NK-92 treated with Interleukin-12 subunit alpha and Interleukin-12 subunit beta, amount 100 ng/mL, for 24 hours (cell line): Measurements from ENCODE around the gene USP24.

Source experiments
- DNase-seq: peaks from one replicate; lab custom pipeline; 2025; lab: John Stamatoyannopoulos, UW

The USP24 gene

DNA sequence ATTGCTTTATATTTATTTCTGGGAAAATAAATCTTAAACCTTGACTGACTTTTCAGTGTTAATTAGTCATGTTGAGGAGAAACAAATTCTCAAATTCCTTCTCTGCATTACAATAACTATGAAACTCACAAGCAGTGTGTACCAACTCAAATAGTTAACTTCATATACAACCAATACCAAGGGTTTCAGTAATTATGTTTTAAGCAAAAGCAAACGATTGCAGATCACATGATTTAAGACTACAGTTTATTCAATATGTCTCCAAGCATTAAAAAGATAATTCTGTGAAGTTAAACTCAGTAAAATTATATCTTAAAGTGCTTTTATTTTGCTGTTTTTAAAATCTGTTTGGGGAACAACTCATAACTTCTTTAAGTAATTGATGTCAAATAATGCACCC lies 147.2 kb downstream of the USP24 start:
- no peak for DNase-seq

DNA sequence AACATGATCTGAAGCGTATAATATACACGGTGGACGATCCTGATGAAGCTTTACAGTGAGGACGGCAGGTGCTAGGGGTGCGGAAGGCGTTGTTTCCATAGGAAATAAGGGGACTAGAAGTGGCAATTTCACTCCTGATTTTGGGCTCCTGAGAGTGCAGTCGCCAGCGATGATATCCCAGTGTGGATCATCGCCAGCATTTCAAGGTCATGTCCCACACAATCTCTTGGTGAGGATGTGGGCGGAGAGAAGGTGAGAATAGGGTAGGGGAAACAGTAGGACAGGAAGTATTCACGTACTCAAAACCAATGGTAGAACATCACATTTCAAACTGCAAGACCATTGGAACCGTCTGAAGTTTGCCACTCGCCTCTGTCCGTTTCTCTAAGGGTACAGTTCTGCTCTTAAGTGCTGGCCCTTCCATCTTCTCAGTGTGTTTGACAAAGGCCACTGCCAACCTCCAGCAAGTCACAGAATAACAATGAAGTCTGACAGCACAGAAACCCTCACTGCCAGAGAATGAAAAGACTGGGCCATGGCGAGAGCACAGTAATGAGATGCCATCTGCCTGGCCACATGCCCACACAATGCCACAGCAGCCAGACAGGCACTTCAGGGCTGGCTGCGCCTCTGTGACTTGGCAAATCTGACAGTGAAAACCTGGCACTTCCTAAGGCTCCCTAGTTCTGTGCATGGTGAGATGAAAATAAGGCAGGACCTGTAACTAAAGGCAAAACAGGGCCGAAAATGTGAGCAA lies 148.0 kb downstream of the USP24 start:
- DNase-seq = no peak

DNA sequence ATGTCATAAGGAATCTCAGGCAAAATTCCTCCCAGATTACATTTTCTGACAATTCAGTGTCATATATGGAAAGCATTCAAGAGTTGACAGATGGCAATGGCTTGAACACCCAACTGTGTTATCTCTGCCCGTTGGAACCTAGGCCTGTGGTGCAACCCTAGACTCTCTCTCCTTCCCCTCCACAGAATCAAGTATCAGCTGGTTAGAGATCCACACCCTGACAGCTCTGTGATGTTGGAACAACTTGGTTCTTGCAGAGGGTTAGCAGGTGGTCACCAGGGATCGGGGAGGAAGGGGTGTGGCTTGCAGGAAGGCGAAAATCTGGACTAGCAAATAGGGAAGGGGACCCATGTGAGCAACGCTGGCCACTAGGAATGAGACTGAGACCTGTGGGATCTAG lies 149.5 kb downstream of the USP24 start:
- DNase-seq = no peak

DNA sequence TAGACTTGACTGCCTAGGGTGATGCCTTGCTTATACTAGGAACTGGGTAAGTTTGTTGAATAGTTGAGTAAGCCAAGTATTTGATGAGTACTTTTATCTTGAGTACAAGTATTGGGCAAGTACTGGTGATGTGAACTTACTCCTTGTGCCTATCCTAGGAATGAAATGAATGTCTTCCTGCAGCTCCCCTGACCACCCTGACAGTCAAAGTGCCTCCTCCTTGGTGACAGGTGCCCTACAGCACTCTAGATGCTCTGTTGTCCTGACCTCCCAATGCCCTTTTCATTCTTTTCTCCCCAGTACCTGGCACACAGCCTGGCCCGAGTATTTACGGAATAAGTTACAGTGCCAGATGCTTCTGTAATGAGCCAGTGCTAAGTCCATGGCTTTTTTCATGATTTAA lies 150.3 kb downstream of the USP24 start:
- no peak for DNase-seq

DNA sequence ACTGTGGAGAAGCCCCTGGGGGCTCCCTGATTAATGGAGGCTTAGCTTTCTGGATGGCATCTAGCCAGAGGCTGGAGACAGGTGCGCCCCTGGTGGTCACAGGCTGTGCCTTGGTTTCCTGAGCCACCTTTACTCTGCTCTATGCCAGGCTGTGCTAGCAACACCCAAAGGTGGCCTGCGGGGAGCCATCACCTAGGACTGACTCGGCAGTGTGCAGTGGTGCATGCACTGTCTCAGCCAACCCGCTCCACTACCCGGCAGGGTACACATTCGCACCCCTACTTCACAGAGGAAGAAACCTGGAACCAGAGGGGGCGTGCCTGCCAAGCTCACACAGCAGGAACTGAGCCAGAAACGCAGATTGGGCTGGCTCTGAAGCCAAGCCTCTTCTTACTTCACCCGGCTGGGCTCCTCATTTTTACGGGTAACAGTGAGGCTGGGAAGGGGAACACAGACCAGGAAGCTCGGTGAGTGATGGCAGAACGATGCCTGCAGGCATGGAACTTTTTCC lies 151.0 kb downstream of the USP24 start:
- no peak for DNase-seq

DNA sequence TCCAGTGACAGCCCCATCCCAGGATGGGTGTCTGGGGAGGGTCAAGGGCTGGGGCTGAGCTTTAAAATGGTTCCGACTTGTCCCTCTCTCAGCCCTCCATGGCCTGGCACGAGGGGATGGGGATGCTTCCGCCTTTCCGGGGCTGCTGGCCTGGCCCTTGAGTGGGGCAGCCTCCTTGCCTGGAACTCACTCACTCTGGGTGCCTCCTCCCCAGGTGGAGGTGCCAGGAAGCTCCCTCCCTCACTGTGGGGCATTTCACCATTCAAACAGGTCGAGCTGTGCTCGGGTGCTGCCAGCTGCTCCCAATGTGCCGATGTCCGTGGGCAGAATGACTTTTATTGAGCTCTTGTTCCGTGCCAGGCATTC lies 151.6 kb downstream of the USP24 start:
- no peak for DNase-seq

DNA sequence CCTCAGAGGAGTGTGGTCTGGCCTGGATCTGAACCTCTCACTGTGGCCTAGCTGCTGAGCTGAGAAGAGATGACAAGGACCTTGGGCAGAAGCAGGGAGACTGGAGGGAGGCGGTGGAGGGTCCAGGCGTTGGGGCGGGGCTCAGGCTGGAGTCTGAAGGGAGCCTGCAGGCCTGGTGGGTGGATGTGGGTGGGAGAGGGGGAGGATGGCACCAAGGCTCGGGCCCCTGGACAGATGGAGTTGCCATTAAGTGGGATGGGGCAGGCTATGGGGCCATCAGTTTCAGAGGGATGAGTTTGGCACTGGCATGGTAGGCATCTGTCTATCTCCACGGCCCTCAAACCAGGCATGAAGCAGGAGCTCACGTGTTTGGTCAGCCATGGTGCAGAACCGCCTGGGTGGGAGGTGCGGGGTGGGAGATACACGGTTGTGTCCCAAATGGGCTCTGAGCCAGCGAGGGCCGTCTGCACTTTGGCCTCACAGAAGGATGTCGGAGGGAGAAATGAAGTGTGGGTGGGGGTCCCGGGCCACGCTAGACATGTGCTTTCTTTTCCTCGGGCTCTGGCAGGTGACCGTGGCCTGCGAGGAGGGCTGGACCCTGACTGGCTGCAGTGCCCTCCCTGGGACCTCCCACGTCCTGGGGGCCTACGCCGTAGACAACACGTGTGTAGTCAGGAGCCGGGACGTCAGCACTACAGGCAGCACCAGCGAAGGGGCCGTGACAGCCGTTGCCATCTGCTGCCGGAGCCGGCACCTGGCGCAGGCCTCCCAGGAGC lies 152.2 kb downstream of the USP24 start:
- DNase-seq = no peak

DNA sequence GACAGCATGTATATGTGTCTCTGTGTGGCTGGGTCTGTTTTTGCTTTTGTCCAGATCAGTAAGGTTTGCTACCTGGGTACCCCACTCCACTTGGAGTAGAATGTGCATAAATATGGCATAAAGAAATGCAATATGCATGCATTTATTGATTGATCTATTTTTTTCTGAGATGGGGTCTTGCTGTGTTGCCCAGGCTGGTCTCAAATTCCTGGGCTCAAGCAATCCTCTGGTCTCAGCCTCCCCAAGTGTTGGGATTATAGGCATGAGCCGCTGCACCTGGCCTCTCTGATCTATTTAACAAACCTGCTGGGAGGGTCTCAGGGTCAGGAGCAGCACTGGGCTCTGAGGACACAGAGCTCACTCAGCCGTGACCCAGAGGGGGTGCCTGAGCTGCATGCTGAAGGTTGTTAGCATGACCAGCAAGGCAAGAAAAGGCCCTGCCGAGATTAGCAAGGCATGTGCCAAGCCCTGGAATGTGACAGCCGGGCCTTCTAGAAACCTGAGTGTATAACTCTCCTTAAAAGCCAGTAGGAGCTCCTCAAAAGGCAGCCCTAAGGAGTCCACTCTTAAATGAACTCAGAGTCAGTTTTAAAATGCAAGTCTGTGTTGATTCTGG lies 153.3 kb downstream of the USP24 start:
- DNase-seq = no peak

DNA sequence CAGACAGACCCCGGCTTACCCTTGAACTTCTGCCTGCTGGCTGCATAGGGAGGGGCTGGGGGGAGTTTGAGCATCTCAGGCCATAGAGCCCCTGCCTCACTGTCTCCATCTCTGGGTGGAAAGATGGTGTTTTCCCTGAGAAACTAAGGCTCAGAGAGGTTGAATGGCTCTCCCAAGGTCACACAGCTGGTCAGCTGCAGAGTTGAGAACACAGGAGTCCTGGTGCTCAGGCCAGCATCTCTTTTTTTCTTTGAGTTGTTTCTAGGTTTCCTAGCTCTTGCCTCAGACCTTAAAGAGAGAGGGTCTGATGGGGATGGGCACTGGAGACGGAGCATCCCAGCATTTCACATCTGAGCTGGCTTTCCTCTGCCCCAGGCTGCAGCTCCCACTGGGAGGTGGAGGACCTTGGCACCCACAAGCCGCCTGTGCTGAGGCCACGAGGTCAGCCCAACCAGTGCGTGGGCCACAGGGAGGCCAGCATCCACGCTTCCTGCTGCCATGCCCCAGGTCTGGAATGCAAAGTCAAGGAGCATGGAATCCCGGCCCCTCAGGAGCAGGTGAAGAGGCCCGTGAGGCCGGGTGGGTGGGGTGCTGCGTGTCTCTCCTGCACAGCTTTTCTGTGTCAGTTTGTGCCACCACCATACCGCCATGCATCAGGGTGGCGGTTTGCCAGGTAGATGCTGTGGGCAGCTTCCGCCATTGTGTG lies 154.0 kb downstream of the USP24 start:
- no peak for DNase-seq

DNA sequence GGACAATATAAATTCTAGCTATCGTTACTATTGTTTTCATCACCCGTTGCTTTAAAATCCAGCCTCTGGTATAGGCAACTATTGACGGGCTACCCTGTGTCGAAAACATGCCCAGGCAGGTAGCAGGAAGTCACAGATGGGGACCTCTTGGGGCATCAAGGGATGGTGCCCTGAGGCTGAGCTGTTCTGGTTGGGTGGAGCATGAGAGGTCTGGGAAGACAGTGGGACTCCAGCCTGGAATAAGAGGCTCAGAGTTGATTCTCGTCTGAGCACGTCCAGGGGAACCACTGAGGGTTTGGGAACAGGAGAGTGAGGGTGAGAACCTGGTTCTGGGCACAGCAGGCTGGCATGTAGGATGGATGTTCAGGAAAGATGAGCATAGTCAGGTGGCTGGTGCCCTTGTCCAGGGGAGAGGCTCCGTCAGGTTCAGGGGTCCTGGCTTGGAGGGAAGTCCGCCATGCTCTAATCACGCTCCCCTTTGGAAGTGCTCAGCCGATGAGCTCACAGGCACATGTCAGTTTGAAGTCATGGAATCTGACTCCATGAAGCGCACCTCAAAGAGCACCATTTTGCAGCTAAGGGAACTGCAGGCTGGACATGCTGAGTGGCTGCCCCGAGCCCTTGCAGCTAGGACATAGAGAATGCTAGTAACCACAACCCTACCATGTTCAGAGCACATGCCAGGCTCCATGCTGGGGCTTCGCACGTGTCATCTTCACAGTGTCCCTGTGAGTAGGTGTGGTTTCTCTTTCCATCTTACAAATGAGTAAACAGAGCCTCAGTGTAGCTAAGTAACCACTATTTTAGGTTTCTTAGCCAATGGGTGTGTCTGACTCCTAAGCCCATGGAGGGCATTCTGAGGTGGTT lies 154.8 kb downstream of the USP24 start:
- DNase-seq = no peak

DNA sequence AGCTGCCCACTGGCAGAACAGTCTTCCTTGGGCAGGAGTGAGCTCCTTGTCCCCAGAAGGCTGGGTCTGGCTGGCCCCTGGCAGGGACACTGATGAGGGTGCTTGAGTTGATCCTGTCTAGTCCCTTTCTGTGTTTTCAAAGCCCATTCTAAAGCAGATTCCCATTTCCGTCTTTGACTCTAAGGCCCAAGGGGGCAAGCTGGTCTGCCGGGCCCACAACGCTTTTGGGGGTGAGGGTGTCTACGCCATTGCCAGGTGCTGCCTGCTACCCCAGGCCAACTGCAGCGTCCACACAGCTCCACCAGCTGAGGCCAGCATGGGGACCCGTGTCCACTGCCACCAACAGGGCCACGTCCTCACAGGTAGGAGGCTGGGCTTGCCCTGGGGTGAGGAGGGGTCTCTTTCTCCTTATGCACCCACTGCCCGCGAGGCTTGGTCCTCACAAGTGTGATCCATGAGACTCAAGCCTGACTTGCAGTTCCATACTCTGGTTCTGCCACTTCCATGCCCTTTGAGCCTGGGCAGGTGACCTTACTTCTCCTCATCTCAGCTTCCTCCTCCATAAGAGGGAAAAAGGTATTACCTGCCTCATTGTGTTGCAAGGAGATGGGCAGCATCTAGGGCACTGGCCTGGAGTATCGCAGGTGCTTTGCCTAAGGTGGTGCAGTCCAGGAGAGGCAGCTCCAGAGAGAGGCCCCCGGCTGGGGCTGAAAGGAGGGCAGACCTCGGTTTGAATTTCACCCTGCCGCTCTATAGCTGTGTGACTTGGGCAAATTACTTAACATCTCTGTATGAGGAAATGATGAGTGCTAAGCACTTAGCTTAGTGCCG lies 155.6 kb downstream of the USP24 start:
- DNase-seq = no peak

DNA sequence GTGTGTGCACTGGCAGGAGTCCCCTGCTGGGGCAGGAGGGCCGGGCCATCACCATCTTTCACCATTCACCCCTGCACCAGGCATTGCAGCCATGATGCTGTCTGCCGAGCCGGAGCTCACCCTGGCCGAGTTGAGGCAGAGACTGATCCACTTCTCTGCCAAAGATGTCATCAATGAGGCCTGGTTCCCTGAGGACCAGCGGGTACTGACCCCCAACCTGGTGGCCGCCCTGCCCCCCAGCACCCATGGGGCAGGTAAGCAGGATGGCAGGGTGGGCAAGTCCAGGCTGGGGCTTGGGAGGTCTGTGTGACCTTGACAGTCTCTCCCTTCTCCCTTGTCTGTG lies 157.2 kb downstream of the USP24 start:
- no peak for DNase-seq

DNA sequence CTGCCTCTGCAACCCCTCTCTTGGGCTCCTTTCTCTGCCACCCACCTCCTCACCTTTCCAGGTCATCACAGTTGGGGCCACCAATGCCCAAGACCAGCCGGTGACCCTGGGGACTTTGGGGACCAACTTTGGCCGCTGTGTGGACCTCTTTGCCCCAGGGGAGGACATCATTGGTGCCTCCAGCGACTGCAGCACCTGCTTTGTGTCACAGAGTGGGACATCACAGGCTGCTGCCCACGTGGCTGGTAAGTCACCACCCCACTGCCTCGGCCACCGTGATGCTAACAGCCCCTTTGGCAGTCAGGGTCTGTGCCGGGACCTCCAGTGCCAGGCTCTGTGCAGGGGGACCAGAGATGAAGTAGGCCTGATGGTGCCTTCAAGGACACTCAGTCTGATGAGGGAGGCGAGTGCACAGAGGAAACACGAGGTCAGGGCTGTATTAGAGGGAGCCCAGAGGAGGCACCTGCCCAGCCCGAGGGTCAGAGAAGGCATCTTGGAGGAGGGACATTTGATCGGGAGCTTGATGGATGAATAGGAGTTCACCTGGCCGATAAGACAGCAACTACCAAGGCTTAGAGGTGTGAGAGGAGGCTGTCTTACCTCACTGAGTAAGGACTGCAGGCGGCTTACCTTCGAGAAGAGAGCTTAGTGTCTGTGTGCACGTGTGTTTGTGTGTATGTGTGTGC lies 157.8 kb downstream of the USP24 start:
- no peak for DNase-seq

DNA sequence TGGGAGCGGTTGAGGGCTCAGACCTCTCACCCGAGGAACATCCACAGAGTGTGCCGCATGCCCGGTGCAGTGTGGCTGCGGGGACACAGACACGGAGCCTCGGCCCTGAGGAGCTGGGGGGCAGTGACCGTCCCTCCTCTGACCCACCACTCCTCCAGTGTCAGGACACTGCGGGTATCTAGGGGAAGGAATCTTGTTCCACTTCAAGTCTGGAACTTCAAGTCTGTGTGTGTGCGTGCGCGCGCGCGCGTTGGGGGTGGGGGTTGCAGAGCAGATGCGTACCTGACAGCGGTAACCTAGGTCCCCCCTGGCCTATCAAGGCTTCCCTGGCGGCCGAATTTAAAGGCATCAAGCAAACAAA lies 158.6 kb downstream of the USP24 start:
- no peak for DNase-seq

DNA sequence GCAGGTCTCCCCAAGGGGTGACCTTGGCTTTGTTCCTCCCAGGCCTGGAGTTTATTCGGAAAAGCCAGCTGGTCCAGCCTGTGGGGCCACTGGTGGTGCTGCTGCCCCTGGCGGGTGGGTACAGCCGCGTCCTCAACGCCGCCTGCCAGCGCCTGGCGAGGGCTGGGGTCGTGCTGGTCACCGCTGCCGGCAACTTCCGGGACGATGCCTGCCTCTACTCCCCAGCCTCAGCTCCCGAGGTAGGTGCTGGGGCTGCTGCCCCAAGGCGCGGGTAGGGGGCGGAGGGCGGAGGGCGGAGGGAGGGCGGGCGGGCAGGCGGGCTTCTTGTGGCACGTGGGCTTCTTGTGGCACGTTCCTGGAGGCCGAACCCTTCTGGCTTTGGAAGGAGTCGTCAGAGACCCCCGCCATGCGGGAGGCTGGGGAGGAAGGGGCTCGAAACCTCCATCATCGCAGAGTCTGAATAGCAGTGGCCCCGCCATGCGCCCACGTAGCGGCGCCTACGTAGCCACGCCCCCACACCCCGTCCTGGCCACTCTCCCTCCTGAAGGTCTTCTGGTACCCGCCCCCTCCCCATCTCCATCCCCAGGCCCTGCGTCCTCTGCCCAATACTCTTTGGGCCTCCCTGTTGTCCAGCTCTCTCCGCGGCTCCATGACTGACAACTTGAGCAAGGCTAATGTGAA lies 159.1 kb downstream of the USP24 start:
- no peak for DNase-seq

DNA sequence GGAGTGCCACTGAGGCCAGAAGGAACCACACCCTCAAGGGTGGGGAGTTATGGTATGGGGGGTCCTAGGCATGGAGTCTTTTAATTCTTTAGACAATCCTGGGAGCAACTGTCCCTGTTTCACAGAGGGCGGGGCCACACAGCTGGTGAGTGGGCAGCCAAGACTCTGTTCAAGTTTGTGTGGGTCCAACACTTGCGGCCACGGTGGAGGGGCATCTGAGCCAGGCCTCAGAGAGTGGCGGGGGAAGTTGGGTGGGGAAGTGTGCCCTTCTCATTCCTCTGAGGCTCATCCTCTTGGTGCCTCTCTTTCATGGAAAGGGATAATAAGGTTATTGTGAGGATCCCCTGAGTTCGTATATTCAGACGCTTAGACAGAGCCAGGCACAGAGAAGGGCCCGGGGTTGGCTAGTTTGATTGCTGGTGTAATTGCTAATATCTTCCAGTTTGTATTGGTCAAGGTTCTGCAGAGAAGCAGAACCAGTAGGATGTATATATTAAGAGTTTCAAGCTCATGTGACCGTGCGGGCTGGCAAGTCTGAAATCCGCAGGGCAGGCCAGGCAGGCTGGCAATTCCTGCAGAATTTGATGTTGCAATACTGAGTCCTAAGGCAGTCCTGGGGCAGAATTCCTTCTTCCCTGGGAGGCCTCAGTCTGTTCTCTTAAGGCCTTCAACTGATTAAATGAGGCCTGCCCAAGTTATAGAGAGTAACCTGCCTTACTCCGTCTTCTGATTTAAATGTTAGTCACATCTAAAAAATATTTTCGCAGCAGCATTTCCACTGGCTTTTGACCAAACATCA lies 159.9 kb downstream of the USP24 start:
- DNase-seq = no peak

DNA sequence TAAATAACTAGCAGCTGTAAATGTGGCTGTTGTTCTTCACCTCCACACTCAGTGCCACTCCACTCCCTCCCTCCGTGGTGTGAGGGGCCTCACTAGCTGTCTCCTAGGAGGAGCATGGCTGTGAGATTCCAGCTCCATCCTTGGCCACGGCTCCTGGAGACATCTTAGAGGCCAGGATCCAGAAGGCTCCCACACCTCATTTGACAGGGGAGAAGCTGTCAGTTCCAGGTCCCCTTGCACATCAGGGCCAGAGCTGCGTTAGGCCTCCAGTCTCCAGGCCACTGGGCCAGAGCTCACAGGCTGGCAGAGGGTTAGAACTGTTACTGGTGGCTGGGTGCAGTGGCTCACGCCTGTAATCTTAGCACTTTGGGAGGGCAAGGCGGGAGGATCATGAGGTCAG lies 160.8 kb downstream of the USP24 start:
- DNase-seq = no peak

DNA sequence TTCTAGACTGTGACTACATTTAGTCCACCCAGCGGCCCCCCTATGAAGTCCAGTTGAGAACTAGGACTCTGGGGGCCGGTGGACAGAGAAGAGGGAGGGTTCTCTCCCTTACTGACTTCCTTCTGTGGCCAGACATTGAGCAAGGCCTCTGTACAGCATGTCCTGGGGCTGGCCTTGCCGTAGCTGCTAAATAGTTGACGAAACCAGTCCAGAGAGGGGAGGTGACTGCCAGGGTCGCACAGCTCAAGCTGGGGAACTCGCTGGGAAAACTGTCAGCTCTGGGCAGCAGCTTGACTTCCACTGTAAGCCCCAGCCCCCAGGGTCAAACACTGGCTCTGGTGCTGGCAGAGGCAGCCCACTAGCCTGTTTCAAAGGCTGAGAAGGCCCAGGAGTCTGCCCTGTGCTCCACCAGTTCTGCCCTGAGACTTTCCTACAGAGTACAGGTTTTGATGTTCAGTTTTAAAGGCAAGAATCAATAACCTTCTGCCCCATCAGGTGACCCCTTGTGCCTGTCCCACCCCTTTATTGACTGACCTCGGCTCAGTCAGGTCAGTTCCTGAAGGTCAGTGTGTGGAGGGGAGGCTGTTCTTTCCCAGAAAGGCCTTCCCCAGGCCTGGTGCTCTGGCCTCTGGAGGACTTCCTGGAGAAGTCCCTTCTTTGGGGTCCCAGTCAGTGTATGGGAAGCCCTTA lies 161.8 kb downstream of the USP24 start:
- no peak for DNase-seq
